Activated CD8-positive, alpha-beta T cell treated with anti-CD3 and anti-CD28 coated beads for 36 hours (primary cell): ENCODE results near the gene MRPL41. TPM values are rescaled to one million over a fixed set of nuclear protein-coding genes. Genes with fewer than 3 reads are reported as not detected.
"Not testable (repeated sequence)": the region's sequence is repeated elsewhere in the genome, so short reads cannot be mapped to it uniquely, and the experiment has no call there.

ENCODE experiments used
- ATAC-seq: fragments of 200-7000 bp; cut with Tn5 transposase; one replicate; pipeline ENCODE4 v1.10.0; 2021; ENCODE audit warnings: mild to moderate bottlenecking, moderate library complexity
- CTCF ChIA-PET: fragments of 350-600 bp; sonication (Branson Sonifier 250); formaldehyde crosslinking; loops from one replicate; lab custom pipeline; 2021; ENCODE audit warnings: antibody characterized with exemption; lab: Charles Lee
- POLR2A ChIA-PET: fragments of 350-600 bp; sonication (Branson Sonifier 250); formaldehyde crosslinking; loops from one replicate; lab custom pipeline; 2021; ENCODE audit warnings: antibody characterized with exemption; lab: Charles Lee
- DNase-seq: peaks from one replicate; pipeline ENCODE4 v3.0.0-alpha.2; 2020
- H3K27ac Mint-ChIP-seq: one replicate; pipeline ENCODE4 v1.8.0; 2021; ENCODE audit warnings: mild to moderate bottlenecking, mixed read lengths
- H3K27me3 Mint-ChIP-seq: one replicate; pipeline ENCODE4 v1.8.0; 2021; ENCODE audit warnings: mixed read lengths
- H3K36me3 Mint-ChIP-seq: one replicate; pipeline ENCODE4 v1.8.0; 2021; ENCODE audit warnings: low read depth, mixed read lengths
- H3K4me1 Mint-ChIP-seq: one replicate; pipeline ENCODE4 v1.8.0; 2021; ENCODE audit warnings: low read depth, mixed read lengths
- H3K4me3 Mint-ChIP-seq: one replicate; pipeline ENCODE4 v1.8.0; 2021; ENCODE audit warnings: mild to moderate bottlenecking, moderate library complexity, mixed read lengths
- H3K9me3 Mint-ChIP-seq: one replicate; pipeline ENCODE4 v1.8.0; 2021; ENCODE audit warnings: mixed read lengths
- intact Hi-C: fragments of 100-400 bp; cut with micrococcal nuclease; formaldehyde crosslinking; loops from one replicate; pipeline ENCODE4 v1.10.0; 2022
- total RNA-seq, 2 experiments: library from RNA; stranded (reverse); gene quantifications; one replicate each; pipeline ENCODE4 v1.2.3, GENCODE V29; 2021
- TF ChIP-seq, protein P1 (sequence below): fragments of 200-600 bp; IDR thresholded peaks from one replicate; pipeline ENCODE4 v1.8.0; 2022; ENCODE audit warnings: antibody characterized with exemption, mild to moderate bottlenecking

MRPL41 gene
- total RNA-seq, 2 experiments from 2014 or later = 42.8 to 43.9 TPM

GRCh38 chr9:137550231-137550621 is 1.5 kb upstream of the MRPL41 start, which contains the start of gene PNPLA7:
PNPLA7 (minus strand) TSS chr9:137550402; CDS start chr9:137550197, 205 bp downstream.
- Mint-ChIP-seq H3K27ac (peak within 1 kb of the TSS; percentile 71), H3K36me3 (peaks cover 12% of the 10 kb centered on the region), H3K4me3 (peak within 1 kb of the TSS; percentile 77), H3K27me3 (no peaks in the 10 kb centered on the region), H3K4me1 (peaks cover 14% of the 10 kb centered on the region), H3K9me3 (no peaks in the 10 kb centered on the region)
- ChIA-PET POLR2A (no interaction called here), CTCF (no interaction called here)
- DNase-seq (peak; percentile 65), ATAC-seq (peak; percentile 22)
- intact Hi-C loops = no loop called here
- TF ChIP-seq, protein P1, sequence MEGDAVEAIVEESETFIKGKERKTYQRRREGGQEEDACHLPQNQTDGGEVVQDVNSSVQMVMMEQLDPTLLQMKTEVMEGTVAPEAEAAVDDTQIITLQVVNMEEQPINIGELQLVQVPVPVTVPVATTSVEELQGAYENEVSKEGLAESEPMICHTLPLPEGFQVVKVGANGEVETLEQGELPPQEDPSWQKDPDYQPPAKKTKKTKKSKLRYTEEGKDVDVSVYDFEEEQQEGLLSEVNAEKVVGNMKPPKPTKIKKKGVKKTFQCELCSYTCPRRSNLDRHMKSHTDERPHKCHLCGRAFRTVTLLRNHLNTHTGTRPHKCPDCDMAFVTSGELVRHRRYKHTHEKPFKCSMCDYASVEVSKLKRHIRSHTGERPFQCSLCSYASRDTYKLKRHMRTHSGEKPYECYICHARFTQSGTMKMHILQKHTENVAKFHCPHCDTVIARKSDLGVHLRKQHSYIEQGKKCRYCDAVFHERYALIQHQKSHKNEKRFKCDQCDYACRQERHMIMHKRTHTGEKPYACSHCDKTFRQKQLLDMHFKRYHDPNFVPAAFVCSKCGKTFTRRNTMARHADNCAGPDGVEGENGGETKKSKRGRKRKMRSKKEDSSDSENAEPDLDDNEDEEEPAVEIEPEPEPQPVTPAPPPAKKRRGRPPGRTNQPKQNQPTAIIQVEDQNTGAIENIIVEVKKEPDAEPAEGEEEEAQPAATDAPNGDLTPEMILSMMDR = no peak

- H3K9me3 Mint-ChIP-seq, H3K27ac Mint-ChIP-seq, CTCF ChIA-PET, DNase-seq, ATAC-seq, POLR2A ChIA-PET, intact Hi-C loops, H3K27me3 Mint-ChIP-seq: not testable (repeated sequence)
- peaks cover 14% of the 10 kb centered on the region for H3K4me1 Mint-ChIP-seq
- peaks cover 12% of the 10 kb centered on the region for H3K36me3 Mint-ChIP-seq
- peak overlapping the region; percentile 77 for H3K4me3 Mint-ChIP-seq
Observed at GRCh38 chr9:137550958-137551263, 768 bp upstream of the MRPL41 start.

- TF ChIP-seq, protein P1 = no peak
- H3K27me3 Mint-ChIP-seq = no peaks in the 10 kb centered on the region
- peak overlapping the region; percentile 77 for H3K4me3 Mint-ChIP-seq
- ATAC-seq (peak; percentile 3), DNase-seq (peak; percentile 31)
- no peaks in the 10 kb centered on the region for H3K9me3 Mint-ChIP-seq
- H3K27ac Mint-ChIP-seq = peak overlapping the region; percentile 47
- peaks cover 16% of the 10 kb centered on the region for H3K36me3 Mint-ChIP-seq
- H3K4me1 Mint-ChIP-seq = peaks cover 14% of the 10 kb centered on the region
- POLR2A ChIA-PET = interaction anchor here (0.6 to 1.4 kb wide), 4 partner anchors 27 to 251 kb away, joined by 3 to 4 read pairs (median 3); partner anchors contain the start of genes EXD3 and NOXA1
- CTCF ChIA-PET = interaction anchor here (0.7 to 2.8 kb wide), 8 partner anchors 11 to 255 kb away, joined by 3 to 11 read pairs (median 4); partner anchors contain the start of genes DPH7, EXD3 and NOXA1
- intact Hi-C loops = no loop called here
Observed at GRCh38 chr9:137552022-137552768, 516 bp downstream of the MRPL41 start.

DNA sequence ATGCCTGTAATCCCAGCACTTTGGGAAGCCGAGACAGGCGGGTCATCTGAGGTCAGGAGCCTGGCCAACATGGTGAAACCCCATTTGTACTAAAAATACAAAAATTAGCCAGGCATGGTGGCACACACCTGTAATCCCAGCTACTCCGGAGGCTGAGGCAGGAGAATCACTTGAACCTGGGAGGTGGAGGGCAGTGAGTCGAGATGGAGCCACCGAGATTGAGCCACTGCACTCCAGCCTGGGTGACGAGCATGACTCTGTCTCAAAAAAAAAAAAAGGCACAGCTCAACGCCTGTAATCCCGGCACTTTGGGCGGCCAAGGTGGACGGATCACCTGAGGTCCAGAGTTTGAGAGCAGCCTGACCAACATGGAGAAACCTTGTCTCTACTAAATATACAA is 2.0 kb downstream of the MRPL41 start:
- CTCF ChIA-PET = interaction anchor here (0.9 to 2.8 kb wide), 2 partner anchors 26 to 29 kb away, joined by 3 to 11 read pairs; partner anchors contain the start of gene DPH7
- Mint-ChIP-seq H3K4me1 (peaks cover 14% of the 10 kb centered on the region), H3K36me3 (peaks cover 18% of the 10 kb centered on the region), H3K4me3 (peak overlapping the region; percentile 16)
- DNase-seq, ATAC-seq, H3K27me3 Mint-ChIP-seq, POLR2A ChIA-PET, intact Hi-C loops, H3K27ac Mint-ChIP-seq, H3K9me3 Mint-ChIP-seq: not testable (repeated sequence)

DNA sequence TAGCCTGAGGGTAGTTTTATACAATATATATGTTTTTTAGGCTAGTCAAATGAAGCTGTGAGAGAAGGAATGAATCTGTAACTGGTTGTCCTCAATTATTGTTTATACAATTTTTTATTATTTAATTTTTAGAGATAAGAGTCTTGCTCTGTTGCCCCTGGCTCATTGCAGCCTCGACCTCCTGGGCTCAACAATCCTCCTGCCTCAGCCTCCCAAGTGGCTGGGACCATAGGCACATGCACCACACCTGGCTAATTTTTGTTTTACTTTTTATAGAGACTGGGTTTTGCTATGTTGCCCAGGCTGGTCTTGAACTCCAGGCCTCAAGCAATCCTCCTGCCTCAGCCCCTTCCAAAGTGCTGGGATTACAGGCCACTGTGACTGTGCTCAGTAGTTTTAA is 2.7 kb downstream of the MRPL41 start:
- Mint-ChIP-seq H3K27me3 (no peaks in the 10 kb centered on the region), H3K27ac (peak overlapping the region; percentile 24), H3K4me1 (peaks cover 14% of the 10 kb centered on the region), H3K4me3 (no peak overlapping the region), H3K36me3 (peaks cover 18% of the 10 kb centered on the region), H3K9me3 (no peaks in the 10 kb centered on the region)
- ChIA-PET CTCF (no interaction called here), POLR2A (no interaction called here)
- DNase-seq = no peak
- no peak for ATAC-seq
- intact Hi-C loops = no loop called here
- TF ChIP-seq, protein P1 = no peak

DNA sequence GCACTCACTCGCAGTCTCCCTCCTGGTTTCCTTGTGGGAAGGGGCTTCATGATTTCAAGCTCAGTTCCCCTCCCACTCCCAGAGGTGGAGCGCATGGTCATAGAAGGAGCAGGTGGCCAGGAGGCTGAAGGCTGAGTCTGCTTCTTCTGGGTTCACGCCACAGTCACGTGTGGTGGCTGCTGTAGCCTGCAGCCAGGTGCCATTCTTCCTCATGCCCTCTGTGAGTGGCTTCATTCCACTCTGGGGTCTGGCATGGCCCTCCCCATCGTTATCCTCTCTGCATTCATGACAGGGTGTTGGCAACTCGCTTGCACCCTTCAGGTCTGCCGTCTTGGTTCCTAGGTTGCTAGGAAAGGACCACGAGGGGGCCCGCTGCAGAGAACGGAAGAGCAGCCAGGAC is 3.5 kb downstream of the MRPL41 start:
- Mint-ChIP-seq H3K27me3 (no peaks in the 10 kb centered on the region), H3K9me3 (no peaks in the 10 kb centered on the region), H3K36me3 (peaks cover 25% of the 10 kb centered on the region), H3K4me3 (no peak overlapping the region), H3K27ac (no peak overlapping the region), H3K4me1 (peaks cover 9% of the 10 kb centered on the region)
- intact Hi-C loops = no loop called here
- ChIA-PET POLR2A (no interaction called here), CTCF (no interaction called here)
- ATAC-seq = no peak
- TF ChIP-seq, protein P1 = no peak
- DNase-seq = no peak
